BLaER1 treated with 17β-estradiol and CSF1 and Interleukin-3, amounts not matched to agents 10 nM and 100 nM (cell line): ENCODE data around the gene IRS1.

ENCODE experiments used
- H3K27ac ChIP-seq, 11 experiments: shearing (Covaris generic); formaldehyde crosslinking; 2 replicates each; pipeline ENCODE4 v1.8.1; 2022
- H3K27me3 ChIP-seq, 11 experiments: shearing (Covaris generic); formaldehyde crosslinking; 2 replicates each; pipeline ENCODE4 v1.8.1; 2022
- H3K36me3 ChIP-seq, 11 experiments: shearing (Covaris generic); formaldehyde crosslinking; 2 replicates each; pipeline ENCODE4 v1.8.1; 2022
- H3K4me1 ChIP-seq, 10 experiments: shearing (Covaris generic); formaldehyde crosslinking; 2 replicates each; pipeline ENCODE4 v1.8.1; 2022
- H3K4me2 ChIP-seq, 11 experiments: shearing (Covaris generic); formaldehyde crosslinking; 2 replicates each; pipeline ENCODE4 v1.8.1; 2022
- H3K4me3 ChIP-seq, 10 experiments: shearing (Covaris generic); formaldehyde crosslinking; 2 replicates each; pipeline ENCODE4 v1.8.1; 2022
- H3K9ac ChIP-seq, 11 experiments: shearing (Covaris generic); formaldehyde crosslinking; 2 replicates each; pipeline ENCODE4 v1.8.1; 2022
- H3K9me3 ChIP-seq, 11 experiments: shearing (Covaris generic); formaldehyde crosslinking; replicated peaks in 1 of 11; 2 replicates each; pipeline ENCODE4 v1.8.1; 2022
- H4K20me1 ChIP-seq, 11 experiments: shearing (Covaris generic); formaldehyde crosslinking; 2 replicates each; pipeline ENCODE4 v1.8.1; 2022
- Cebpa-rat ChIP-seq, 11 experiments: shearing (Covaris generic); IDR thresholded peaks; 2 replicates each; pipeline ENCODE4 v1.8.1; 2022

IRS1 gene

GRCh38 chr2:226684563-226684959 lies 115.1 kb downstream of the IRS1 start:
- Histone ChIP-seq H3K4me1 (peaks cover 0 to 8% (median under 1%) of the 10 kb centered on the region in 10 experiments; a peak in 13 of 20 replicates), H3K27ac (no peak overlapping the region), H3K9me3 (peaks cover 9 to 27% (median 18%) of the 10 kb centered on the region in 11 experiments; a peak in 21 of 22 replicates), H3K4me3 (no peak overlapping the region), H3K27me3 (peaks cover 0 to 10% (median 0%) of the 10 kb centered on the region in 11 experiments; a peak in 2 of 22 replicates), H4K20me1 (no peaks in the 10 kb centered on the region), H3K9ac (no peak overlapping the region), H3K4me2 (no peak overlapping the region), H3K36me3 (no peaks in the 10 kb centered on the region)
- no peak for TF ChIP-seq Cebpa-rat (IDR thresholded peaks at IDR 0.05)

GRCh38 chr2:226683944-226684562 lies 115.6 kb downstream of the IRS1 start:
- Histone ChIP-seq H3K27ac (no peak overlapping the region), H3K4me3 (no peak overlapping the region), H3K9me3 (peaks cover 9 to 27% (median 18%) of the 10 kb centered on the region in 11 experiments; a peak in 21 of 22 replicates), H3K36me3 (no peaks in the 10 kb centered on the region), H3K4me1 (peaks cover 0 to 5% (median 0%) of the 10 kb centered on the region in 10 experiments; a peak in 1 of 20 replicates), H3K9ac (no peak overlapping the region), H3K4me2 (no peak overlapping the region), H4K20me1 (no peaks in the 10 kb centered on the region), H3K27me3 (peaks cover 0 to 10% (median 0%) of the 10 kb centered on the region in 11 experiments; a peak in 2 of 22 replicates)
- TF ChIP-seq Cebpa-rat (IDR thresholded peaks at IDR 0.05) = no peak

DNA sequence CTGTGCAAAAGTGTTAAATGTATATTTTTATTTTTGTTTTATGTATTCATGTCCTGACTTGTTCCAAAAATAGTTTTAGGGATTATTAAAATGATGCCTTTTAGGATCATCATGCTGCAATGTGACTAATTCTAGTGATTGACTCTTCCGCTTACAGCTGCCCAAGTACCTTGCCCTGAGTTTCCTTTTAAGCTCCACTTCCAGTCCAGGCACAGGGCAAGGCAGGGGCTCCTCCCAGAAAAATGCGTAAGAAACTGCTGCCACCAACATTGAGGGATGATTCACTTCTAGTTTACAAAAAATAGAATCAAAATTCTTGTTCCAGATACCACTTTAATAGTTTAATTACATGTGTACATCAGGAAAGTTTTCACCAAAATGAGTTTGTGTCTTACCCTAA lies 116.4 kb downstream of the IRS1 start:
- H3K4me3 ChIP-seq = no peak overlapping the region
- no peak overlapping the region for H3K9ac ChIP-seq
- H3K36me3 ChIP-seq = no peaks in the 10 kb centered on the region
- no peak for TF ChIP-seq Cebpa-rat (IDR thresholded peaks at IDR 0.05)
- H4K20me1 ChIP-seq = no peaks in the 10 kb centered on the region
- no peak overlapping the region for H3K27ac ChIP-seq
- H3K27me3 ChIP-seq = peaks cover 0 to 10% (median 0%) of the 10 kb centered on the region in 11 experiments; a peak in 2 of 22 replicates
- H3K4me1 ChIP-seq = peaks cover 0 to 5% (median 0%) of the 10 kb centered on the region in 10 experiments; a peak in 1 of 20 replicates
- no peak overlapping the region for H3K4me2 ChIP-seq
- H3K9me3 ChIP-seq = peaks cover 5 to 23% (median 10%) of the 10 kb centered on the region in 11 experiments; a peak in 21 of 22 replicates
